GM12892 (cell line): ENCODE measurements around the gene TPST2.

ENCODE experiments used
- POLR2A ChIP-seq: IDR thresholded peaks from 2 replicates; pipeline ENCODE4 v1.6.1; 2011; ENCODE audit warnings: low read depth, low read length, control low read depth
- POLR2AphosphoS5 ChIP-seq: IDR thresholded peaks from 2 replicates; pipeline ENCODE4 v1.6.1; 2011; ENCODE audit warnings: low read depth, low read length, control low read depth

DNA sequence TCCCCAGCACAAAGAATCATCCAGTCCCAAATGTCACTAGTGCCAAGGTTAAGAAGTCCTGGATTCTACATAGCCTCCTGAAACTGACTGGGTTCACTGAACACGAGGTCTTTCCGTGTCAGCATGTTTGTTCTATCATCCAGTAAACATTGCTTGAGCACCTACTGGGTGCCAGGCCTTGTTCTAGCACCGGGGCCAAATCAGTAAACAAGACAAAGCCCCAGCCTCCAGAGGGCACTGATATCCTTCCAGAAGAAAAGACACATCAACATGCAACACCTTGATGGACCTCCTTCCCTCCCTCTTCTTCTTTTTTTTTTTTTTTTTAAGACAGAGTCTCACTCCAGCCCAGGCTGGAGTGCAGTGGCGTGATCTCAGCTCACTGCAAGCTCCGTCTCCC, 26.9 kb downstream of the TPST2 start:
- TF ChIP-seq POLR2AphosphoS5 (no peak), POLR2A (no peak)
